Activated T-cell treated with anti-CD3 and anti-CD28 coated beads, Interleukin-2, amount 50 U/mL, for 4 hours (primary cell): ENCODE measurements around the gene EFL1. TPM values are rescaled to one million over a fixed set of nuclear protein-coding genes. Genes with fewer than 3 reads are reported as not detected.

Experiments used
- ATAC-seq, 2 donors: fragments of 200-7000 bp; cut with Tn5 transposase; one replicate each; pipeline ENCODE4 v1.10.0; 2021
- DNase-seq: peaks from one replicate; pipeline ENCODE4 v3.0.0-alpha.2; 2020
- H3K27me3 Mint-ChIP-seq: one replicate; pipeline ENCODE4 v1.8.0; 2021; ENCODE audit warnings: low read depth, mixed read lengths
- H3K36me3 Mint-ChIP-seq: one replicate; pipeline ENCODE4 v1.8.0; 2022; ENCODE audit warnings: mixed read lengths; ENCODE audit not compliant: insufficient read depth
- H3K4me1 Mint-ChIP-seq: one replicate; pipeline ENCODE4 v1.8.0; 2021; ENCODE audit warnings: low read depth, mixed read lengths
- H3K4me3 Mint-ChIP-seq: one replicate; pipeline ENCODE4 v1.8.0; 2021; ENCODE audit warnings: mild to moderate bottlenecking, moderate library complexity, mixed read lengths
- H3K9me3 Mint-ChIP-seq: one replicate; pipeline ENCODE4 v1.8.0; 2021; ENCODE audit warnings: mixed read lengths
- total RNA-seq, 3 donors: library from RNA; stranded (reverse); gene quantifications; one replicate each; pipeline ENCODE4 v1.2.1, GENCODE V29; 2021

Gene EFL1
- total RNA-seq, 3 donors from 2014 or later, result 16.5 to 18.6 (median 16.8) TPM

DNA sequence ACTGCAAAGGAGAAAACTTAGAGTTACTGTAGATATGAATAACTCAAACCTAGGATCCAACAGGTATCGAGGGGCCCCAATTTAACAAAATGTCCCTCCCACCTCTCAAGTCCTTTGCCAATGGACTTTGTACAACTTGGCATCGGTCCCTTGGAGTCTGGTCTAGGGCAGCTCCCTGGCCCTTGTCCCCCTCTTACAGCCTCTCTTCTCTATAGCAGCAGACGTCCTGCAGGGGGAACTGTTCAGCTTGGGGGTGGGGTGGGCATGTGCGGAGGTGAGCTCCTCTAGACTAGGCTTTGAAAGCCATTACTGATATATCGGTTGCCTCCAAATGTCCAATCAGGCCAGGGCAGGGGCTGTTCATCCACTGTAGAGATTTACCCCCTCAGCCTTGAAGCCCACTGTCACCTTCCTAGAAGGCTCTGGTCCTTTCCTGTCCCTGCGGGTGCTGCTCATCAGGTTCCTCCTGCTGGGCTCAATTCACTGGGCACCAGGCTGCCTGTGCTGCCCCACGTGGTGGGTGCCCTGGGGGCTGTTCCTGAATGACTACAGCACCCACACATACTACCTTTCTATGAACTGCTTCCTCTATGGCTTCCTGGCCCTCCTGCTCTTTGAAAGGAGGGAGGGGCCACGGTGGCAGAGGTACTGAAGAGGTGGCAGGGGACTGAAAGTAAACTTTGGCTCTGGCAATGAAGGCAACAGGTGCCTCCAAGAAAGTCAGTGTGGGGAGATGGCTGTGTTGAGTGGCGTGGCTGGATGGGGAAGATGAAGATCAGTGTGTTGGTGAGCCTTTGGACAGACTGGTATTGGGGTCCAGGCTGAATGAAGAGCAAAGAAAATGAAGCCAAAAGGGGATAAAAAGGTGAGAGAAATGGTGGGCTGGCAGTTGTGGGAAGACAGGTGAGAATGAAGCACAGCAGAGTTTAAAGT is 137.9 kb downstream of the EFL1 start:
- no peaks in the 10 kb centered on the region for H3K27me3 Mint-ChIP-seq
- ATAC-seq (no peak), DNase-seq (no peak)
- H3K4me3 Mint-ChIP-seq, result no peak overlapping the region
- H3K9me3 Mint-ChIP-seq, result no peaks in the 10 kb centered on the region
- no peaks in the 10 kb centered on the region for H3K4me1 Mint-ChIP-seq
- H3K36me3 Mint-ChIP-seq, result peaks cover 15% of the 10 kb centered on the region

- Mint-ChIP-seq H3K4me1 (no peaks in the 10 kb centered on the region), H3K9me3 (no peaks in the 10 kb centered on the region), H3K4me3 (no peak overlapping the region), H3K36me3 (peaks cover 12% of the 10 kb centered on the region), H3K27me3 (no peaks in the 10 kb centered on the region)
- no peak for ATAC-seq
- DNase-seq, result no peak
Measured at GRCh38 chr15:82122746-82123400, 139.7 kb downstream of the EFL1 start.

DNA sequence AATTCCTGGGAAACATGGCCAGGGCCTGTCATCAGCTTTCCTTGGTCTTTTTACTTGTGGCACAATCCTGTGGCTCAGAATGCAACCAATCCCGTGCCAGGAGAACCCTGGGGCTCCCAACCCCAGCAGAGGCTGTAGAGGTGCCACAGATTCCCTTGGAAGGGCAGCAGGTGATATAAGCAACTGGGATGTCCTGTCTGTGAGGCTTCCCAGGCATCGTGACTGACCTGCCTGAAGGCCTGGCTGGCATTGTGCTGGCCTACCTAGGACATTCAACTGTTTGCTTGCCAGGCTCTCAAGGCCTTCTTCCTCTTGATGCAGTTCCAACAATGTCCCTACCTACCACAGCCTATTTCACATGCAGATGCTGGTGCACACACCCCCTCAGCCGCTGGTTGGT is 144.5 kb downstream of the EFL1 start:
- Mint-ChIP-seq H3K36me3 (peaks cover 6% of the 10 kb centered on the region), H3K27me3 (no peaks in the 10 kb centered on the region)

DNA sequence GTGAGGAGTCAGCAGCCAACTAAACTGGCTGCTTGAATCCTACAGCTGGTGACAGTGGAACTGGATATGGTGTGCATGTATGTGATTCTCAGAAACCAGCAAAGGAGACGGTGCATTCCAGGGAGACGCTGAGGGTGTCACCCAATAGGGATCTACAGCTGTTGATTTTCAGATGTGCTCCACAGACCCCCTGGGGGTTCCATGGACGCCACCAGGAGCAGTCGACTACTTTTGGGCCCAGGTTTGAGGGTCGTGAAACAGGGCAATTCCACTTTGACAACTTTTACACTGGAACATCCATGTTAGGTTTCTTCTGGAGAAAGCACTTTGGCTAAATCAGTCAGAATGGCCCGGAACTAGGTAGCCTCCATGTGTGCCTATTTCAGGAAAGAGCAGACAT is 145.2 kb downstream of the EFL1 start:
- Mint-ChIP-seq H3K4me1 (no peaks in the 10 kb centered on the region), H3K4me3 (no peak overlapping the region), H3K9me3 (no peaks in the 10 kb centered on the region), H3K36me3 (peaks cover 6% of the 10 kb centered on the region), H3K27me3 (no peaks in the 10 kb centered on the region)
- DNase-seq, result no peak
- no peak for ATAC-seq

More for the DNA sequence above, 144.5 kb downstream of the EFL1 start:
- ATAC-seq (no peak), DNase-seq (no peak)
- Mint-ChIP-seq H3K4me1 (no peaks in the 10 kb centered on the region), H3K9me3 (no peaks in the 10 kb centered on the region), H3K4me3 (no peak overlapping the region)

DNA sequence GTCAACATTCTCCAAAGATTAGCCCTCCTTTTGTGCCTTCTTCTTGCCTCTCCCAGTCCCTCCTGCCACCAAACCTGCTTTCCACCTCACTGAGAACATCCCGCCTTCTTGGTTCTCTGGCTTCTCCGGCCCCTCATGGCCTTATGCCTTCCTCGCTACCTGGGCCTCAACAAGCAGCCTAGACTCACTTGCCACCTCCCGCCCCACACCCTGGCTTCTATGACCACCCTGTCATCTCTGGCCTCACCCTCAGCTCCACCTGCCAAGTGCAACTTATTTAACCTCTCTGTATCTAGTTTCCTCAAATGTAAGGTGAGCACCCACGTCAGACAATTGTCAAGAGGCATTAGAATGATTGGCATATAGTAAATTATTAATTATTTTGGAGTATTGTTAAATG is 147.9 kb downstream of the EFL1 start:
- Mint-ChIP-seq H3K9me3 (no peaks in the 10 kb centered on the region), H3K4me3 (no peak overlapping the region), H3K36me3 (peaks cover 2% of the 10 kb centered on the region), H3K27me3 (no peaks in the 10 kb centered on the region), H3K4me1 (no peaks in the 10 kb centered on the region)
- no peak for DNase-seq
- no peak for ATAC-seq

DNA sequence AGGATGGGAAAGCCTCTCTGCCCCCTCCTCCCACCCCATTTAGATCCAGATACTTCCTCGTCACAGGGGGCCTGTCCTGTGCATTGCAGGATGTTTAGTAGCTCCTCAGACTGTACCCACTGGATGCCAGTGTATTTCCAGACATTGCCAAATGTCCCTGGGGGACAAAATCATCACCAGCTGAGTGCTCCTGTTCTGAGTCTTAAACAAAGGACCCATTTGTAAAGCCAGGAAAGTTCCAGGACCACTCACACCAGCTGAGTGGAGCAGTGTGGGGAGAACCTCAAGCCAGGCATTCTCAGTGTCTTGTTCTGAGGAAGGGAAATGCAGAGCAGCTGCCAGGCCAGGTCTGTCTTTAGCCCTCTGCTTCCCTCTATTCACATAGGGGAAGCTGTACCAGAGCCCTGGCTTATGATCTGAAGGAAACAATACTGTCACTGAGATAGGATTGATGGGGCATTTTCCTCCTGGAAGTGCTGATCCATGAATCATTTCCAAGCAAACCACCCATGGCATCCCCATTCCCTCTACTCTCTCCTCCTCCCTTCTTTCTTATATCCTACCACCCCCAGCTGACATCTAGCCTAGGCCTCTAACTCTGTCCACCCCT is 149.3 kb downstream of the EFL1 start:
- no peaks in the 10 kb centered on the region for H3K36me3 Mint-ChIP-seq
- no peaks in the 10 kb centered on the region for H3K4me1 Mint-ChIP-seq
- ATAC-seq, result no peak

DNA sequence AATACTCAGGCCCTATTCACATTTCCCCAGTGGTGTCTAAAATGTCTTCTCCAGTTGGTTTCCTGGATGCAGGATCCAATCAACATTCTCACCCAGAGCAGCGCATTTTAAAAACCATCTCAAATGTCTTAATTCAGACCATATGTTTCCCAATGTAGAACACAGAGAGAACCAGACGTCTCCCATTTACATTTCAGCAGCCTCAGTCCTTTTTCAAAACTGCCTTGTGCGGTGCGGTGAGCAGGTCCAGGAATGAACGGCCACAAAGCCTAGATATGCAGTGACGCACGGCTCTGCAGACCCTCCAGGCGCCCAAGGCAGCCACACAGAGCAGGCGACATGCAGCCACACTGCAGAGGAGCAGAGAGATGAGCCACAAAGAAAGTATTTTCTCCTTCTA is 150.6 kb downstream of the EFL1 start:
- Mint-ChIP-seq H3K36me3 (no peaks in the 10 kb centered on the region), H3K9me3 (no peaks in the 10 kb centered on the region), H3K4me1 (no peaks in the 10 kb centered on the region), H3K27me3 (no peaks in the 10 kb centered on the region), H3K4me3 (no peak overlapping the region)
- DNase-seq, result no peak
- no peak for ATAC-seq

More for the DNA sequence above, 149.3 kb downstream of the EFL1 start:
- Mint-ChIP-seq H3K9me3 (no peaks in the 10 kb centered on the region), H3K4me3 (no peak overlapping the region), H3K27me3 (no peaks in the 10 kb centered on the region)
- no peak for DNase-seq

GRCh38 chr15:82110144-82110543 is 152.4 kb downstream of the EFL1 start:
- H3K4me1 Mint-ChIP-seq, result no peaks in the 10 kb centered on the region
- no peak for DNase-seq
- no peak overlapping the region for H3K4me3 Mint-ChIP-seq
- no peak for ATAC-seq
- no peaks in the 10 kb centered on the region for H3K36me3 Mint-ChIP-seq
- peaks cover 2% of the 10 kb centered on the region for H3K27me3 Mint-ChIP-seq
- H3K9me3 Mint-ChIP-seq, result no peaks in the 10 kb centered on the region

GRCh38 chr15:82108489-82109078 is 153.9 kb downstream of the EFL1 start:
- DNase-seq (peak; percentile 66), ATAC-seq (peak; percentile 94 to 95)
- H3K4me3 Mint-ChIP-seq, result no peak overlapping the region
- no peaks in the 10 kb centered on the region for H3K36me3 Mint-ChIP-seq
- peaks cover 2% of the 10 kb centered on the region for H3K27me3 Mint-ChIP-seq
- H3K4me1 Mint-ChIP-seq, result no peaks in the 10 kb centered on the region
- H3K9me3 Mint-ChIP-seq, result no peaks in the 10 kb centered on the region

DNA sequence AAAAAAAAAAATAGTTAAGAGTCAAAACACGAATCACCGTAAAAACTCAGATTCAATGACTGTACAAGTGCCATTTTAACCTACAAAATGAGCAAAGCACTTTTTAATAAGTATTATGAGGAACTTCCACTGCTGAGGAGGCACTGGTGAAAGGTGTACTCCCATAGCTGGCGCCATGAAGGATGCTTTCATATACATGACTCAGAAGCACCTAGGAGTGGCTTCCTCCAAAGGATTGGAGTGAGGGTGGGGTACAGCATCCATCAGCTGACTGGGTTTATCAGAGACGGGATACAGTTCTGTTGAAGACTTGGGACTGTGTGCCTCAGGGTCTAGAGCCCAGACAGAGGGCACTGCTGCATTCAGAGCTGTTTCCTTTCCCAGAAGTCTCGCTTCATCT is 155.9 kb downstream of the EFL1 start:
- H3K36me3 Mint-ChIP-seq, result no peaks in the 10 kb centered on the region
- no peak for DNase-seq
- peaks cover 5% of the 10 kb centered on the region for H3K27me3 Mint-ChIP-seq
- no peak for ATAC-seq
- no peaks in the 10 kb centered on the region for H3K9me3 Mint-ChIP-seq
- H3K4me3 Mint-ChIP-seq, result no peak overlapping the region
- H3K4me1 Mint-ChIP-seq, result no peaks in the 10 kb centered on the region

DNA sequence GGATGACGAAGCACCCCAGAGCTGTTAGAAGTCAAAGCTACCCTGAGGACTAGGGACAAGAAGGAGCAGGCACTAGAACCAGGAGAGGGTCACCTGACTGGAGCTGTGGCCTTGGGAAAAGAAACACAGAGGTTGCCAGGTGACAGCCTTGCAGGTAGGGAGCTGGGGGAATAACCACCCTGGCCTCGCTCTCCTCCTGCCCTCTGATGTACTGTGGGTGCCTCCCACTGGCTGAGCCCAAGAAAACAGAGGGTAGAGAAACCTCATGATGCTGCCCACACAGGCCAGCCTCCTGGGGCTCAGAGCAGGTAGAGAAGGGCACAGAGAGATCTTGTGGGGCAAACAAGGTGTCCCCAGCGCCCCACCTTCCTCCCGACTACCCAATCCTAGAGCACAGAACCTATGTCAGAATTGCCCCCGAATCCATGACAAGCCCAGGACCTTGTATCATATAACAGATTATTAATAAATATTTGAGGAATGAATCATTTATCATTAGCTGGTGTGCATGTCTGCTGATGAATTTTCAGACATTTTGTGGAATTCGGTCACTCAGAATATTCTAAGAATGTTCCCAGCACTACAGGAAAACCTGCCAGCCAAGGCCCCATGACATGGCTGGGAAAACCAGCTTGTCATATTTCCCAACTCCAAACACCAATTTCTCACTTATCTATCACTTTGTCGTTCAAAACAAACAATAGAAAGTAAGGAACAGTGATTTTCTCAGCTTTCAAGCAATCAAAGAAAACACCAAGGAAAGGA is 156.9 kb downstream of the EFL1 start:
- Mint-ChIP-seq H3K27me3 (peaks cover 10% of the 10 kb centered on the region), H3K4me3 (no peak overlapping the region), H3K36me3 (no peaks in the 10 kb centered on the region), H3K4me1 (no peaks in the 10 kb centered on the region), H3K9me3 (no peaks in the 10 kb centered on the region)
- no peak for DNase-seq
- no peak for ATAC-seq

DNA sequence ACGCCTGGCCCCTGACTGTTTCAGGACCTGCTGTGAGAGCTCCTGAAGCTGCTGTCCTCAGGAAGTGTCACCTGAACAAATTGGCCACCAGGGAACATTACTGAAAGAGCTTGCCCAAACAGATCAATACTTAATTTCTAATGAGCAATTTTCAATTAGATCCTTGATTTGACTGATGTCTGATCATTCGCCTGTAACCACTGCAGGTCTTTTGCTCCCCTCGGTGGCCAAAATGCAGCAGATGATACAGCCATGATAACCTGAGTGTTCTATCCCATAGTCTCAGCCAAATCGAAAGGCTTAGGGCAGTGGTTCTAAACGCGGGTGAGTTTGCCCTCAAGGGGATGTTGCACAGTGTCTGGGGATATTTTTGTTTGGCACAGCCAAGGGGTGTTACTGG is 159.1 kb downstream of the EFL1 start:
- H3K9me3 Mint-ChIP-seq, result no peaks in the 10 kb centered on the region
- DNase-seq (no peak), ATAC-seq (no peak)
- H3K36me3 Mint-ChIP-seq, result no peaks in the 10 kb centered on the region
- no peak overlapping the region for H3K4me3 Mint-ChIP-seq
- H3K27me3 Mint-ChIP-seq, result peaks cover 12% of the 10 kb centered on the region
- no peaks in the 10 kb centered on the region for H3K4me1 Mint-ChIP-seq

GRCh38 chr15:82100111-82100929 is 162.2 kb downstream of the EFL1 start:
- no peaks in the 10 kb centered on the region for H3K36me3 Mint-ChIP-seq
- ATAC-seq (no peak), DNase-seq (no peak)
- no peaks in the 10 kb centered on the region for H3K9me3 Mint-ChIP-seq
- H3K4me1 Mint-ChIP-seq, result no peaks in the 10 kb centered on the region
- no peak overlapping the region for H3K4me3 Mint-ChIP-seq
- H3K27me3 Mint-ChIP-seq, result peaks cover 9% of the 10 kb centered on the region
